Bronchial epithelial cell (primary cell): ENCODE measurements around the gene KIAA1958. TPM values are rescaled to one million over a fixed set of nuclear protein-coding genes. Genes with fewer than 3 reads are reported as not detected.
"Not testable (repeated sequence)": the region's sequence is repeated elsewhere in the genome, so short reads cannot be mapped to it uniquely, and the experiment has no call there.

Source experiments
- DNase-seq: peaks from one replicate; pipeline ENCODE4 v3.0.0-alpha.2; 2010; ENCODE audit warnings: low read depth
- FAIRE-seq: peaks from 2 replicates; lab custom pipeline; 2011; peaks lifted over from hg19 to GRCh38; lab: Jason Lieb, UNC
- H3K27me3 ChIP-seq: 2 replicates; pipeline ENCODE4 v1.5.1; 2011; ENCODE audit warnings: low read length; ENCODE audit not compliant: control insufficient read depth, insufficient read depth
- H3K36me3 ChIP-seq: 2 replicates; pipeline ENCODE4 v1.5.1; 2011; ENCODE audit warnings: low read length; ENCODE audit not compliant: control insufficient read depth, insufficient read depth
- H3K4me3 ChIP-seq: 2 replicates; pipeline ENCODE4 v1.5.1; 2011; ENCODE audit warnings: mild to moderate bottlenecking, low read depth, low read length, control low read depth
- total RNA-seq: library from RNA; depleted of rRNA; stranded (reverse); fragments of >200 nt; gene quantifications from 2 replicates; pipeline ENCODE4 v1.2.1, GENCODE V29; 2014
- TF ChIP-seq, protein P1 (sequence below): IDR thresholded peaks from 2 replicates; pipeline ENCODE4 v1.5.1; 2011; ENCODE audit warnings: mild to moderate bottlenecking, moderate library complexity, low read length, control low read depth, inconsistent platforms; ENCODE audit not compliant: insufficient read depth, severe bottlenecking

KIAA1958 gene
- total RNA-seq, 1 donor from 2014 or later = 1.8 TPM

DNA sequence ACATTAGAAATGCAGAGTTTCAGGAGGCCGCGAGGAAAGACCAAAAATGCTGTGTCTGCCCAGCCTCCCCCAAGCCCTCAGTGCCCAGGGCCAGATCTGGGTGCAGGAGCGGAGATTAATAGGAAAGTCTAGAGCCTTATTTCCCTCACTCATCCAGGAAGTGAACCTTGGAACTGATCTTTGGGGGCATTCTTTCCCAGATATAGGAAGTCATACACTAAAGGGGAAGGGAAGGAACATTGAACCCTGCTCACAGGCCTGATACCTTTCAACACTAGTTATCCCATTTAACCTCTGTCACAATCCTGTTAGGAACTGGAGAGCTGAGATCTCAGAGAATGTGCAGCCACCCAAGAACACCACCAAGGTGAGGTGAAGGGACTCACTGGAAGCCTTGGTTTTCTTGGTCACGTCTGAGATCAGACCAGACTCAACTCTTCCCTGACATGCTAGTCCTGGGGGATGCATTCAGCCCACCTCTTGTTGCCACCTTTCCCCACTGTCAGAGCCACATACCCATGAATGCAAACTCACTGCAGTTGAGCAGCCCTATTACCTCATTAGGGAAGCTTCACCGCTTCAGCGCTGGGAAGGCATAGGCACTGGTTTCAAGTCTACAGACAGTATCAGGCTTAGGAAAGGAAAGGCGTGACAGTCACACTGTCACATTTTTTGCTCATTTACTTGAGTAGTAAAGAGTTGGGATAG, 95.0 kb downstream of the KIAA1958 start:
- TF ChIP-seq, protein P1, sequence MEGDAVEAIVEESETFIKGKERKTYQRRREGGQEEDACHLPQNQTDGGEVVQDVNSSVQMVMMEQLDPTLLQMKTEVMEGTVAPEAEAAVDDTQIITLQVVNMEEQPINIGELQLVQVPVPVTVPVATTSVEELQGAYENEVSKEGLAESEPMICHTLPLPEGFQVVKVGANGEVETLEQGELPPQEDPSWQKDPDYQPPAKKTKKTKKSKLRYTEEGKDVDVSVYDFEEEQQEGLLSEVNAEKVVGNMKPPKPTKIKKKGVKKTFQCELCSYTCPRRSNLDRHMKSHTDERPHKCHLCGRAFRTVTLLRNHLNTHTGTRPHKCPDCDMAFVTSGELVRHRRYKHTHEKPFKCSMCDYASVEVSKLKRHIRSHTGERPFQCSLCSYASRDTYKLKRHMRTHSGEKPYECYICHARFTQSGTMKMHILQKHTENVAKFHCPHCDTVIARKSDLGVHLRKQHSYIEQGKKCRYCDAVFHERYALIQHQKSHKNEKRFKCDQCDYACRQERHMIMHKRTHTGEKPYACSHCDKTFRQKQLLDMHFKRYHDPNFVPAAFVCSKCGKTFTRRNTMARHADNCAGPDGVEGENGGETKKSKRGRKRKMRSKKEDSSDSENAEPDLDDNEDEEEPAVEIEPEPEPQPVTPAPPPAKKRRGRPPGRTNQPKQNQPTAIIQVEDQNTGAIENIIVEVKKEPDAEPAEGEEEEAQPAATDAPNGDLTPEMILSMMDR = no peak
- no peaks in the 10 kb centered on the region for H3K27me3 ChIP-seq
- DNase-seq (no peak), FAIRE-seq (no peak)
- H3K4me3 ChIP-seq = no peak overlapping the region
- H3K36me3 ChIP-seq = no peaks in the 10 kb centered on the region

DNA sequence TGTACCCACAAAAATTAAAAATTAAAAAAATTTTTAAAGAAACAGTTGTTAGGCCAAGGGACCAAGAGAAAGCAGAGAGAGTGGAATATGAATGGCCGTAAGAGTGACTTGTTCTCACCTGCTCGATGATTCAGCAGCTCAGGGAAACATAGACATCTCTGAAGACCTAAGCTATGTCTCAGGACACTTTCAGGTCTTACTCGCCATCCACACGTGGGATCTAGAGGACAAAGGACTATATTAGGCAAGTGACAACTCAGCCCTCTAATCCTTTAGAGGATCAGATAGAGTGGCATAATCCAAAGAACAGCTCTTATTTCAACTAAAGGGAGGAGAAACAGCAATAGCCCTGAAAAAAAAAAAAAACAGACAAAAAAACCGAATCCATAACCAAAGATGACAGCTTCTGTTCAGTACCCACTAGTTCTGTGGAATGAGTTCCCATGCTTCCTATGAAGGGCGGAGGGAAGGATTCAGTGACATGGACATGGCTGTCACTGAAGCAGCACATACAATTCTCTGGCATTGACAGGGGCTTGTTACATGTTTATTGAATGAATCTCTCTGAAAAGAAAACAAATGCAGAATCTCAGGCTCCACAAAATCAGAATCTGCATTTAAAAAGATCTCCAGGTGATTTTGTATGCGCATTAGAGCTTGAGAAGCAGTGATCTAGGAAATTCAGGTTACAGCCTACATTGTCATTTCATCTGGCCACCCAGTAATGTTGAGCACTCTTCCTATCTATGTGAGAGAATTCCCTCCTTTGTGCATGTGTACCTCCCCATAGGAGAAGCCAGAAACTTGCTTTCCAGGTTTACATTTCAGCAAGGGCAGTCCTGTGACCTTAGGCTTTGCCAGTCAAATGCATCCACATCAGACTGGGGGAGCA, 96.0 kb downstream of the KIAA1958 start:
- DNase-seq = peak; percentile 70
- TF ChIP-seq, protein P1 = no peak
- no peak for FAIRE-seq
- no peaks in the 10 kb centered on the region for H3K36me3 ChIP-seq
- no peaks in the 10 kb centered on the region for H3K27me3 ChIP-seq
- no peak overlapping the region for H3K4me3 ChIP-seq

DNA sequence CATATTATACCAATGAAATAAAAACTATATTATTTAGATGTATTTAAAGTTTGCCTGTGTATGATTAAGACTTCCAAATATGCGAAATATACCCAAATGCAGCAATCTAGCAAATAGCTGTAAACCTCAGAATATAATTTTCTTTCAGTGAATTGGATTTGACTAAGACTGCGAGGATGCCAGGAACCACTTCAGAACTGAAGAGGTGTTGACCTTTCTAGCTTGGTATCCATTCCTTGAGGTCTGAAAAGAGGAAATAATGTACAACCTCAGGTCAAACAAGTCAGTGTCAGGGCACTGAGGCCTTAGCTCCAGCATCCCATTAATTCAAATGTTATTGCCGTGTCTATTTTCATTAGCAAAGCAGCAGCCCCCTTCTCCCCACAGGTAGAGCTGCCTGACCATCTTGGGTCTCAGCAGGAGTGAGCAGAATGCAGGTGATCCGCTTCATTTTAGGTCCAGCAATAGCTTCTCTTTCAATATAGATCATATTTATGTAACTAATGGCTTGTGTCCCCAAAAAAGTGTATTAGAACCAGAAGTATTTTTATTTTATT, 100.0 kb downstream of the KIAA1958 start:
- FAIRE-seq (no peak), DNase-seq (no peak)
- Histone ChIP-seq H3K4me3 (no peak overlapping the region), H3K36me3 (no peaks in the 10 kb centered on the region), H3K27me3 (no peaks in the 10 kb centered on the region)
- TF ChIP-seq, protein P1 = no peak

DNA sequence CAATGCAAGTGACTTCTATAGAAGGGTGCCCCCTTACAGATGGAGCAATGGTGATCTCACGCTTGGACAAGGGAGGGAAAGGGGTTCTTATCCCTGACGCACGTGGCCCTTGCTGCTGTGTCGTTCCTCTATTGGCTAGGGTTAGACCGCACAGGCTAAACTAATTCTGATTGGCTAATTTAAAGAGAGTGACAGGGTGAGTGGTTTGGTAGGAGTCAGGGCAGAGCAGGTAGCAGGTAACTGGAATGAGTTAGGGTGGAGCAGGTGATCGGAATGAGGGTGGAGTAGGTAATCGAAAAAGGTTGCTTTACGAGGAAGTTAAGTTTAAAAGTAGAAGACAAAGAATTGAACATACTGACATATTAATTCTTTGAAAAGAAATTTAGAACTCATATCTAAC, 105.2 kb downstream of the KIAA1958 start:
- DNase-seq, H3K27me3 ChIP-seq, H3K4me3 ChIP-seq, H3K36me3 ChIP-seq, FAIRE-seq: not testable (repeated sequence)

DNA sequence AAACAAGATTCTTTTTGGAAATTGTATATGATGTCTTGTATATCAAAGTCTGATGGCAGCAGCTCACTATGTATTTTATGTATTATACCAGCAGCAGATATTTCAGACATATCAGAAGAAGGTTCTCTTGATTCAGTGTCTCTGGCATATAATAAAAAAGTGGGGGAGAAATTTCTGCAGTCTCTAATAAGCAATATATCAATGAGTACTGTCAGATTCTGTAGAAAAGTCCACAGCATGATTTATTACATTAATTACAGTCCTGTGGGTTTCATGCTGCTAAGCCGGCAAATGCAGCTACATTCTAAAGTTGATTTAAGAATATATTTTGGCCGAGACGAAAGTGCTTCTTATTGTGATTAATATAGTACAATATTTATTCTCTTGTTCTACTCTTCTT, 113.1 kb downstream of the KIAA1958 start:
- H3K27me3 ChIP-seq = no peaks in the 10 kb centered on the region
- TF ChIP-seq, protein P1 = no peak
- FAIRE-seq (no peak), DNase-seq (no peak)
- no peaks in the 10 kb centered on the region for H3K36me3 ChIP-seq
- no peak overlapping the region for H3K4me3 ChIP-seq

DNA sequence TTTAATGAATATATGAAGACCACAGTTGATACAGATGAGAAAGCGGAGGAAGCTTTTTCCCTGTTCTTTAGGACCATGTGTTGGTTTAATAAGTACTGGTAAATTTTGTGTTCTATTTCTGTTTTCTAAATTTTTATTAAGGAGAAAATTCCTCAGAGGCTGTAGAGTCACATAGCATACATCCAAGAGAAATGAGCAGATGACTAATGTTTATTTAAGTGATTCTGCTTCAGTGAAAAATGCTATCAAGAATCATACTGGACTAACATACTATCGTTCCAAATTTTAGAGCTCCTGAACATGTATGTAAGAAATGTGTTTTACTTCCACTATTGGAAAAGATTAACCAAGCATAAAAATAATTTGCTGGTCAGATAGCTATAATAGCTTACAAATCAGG, 115.0 kb downstream of the KIAA1958 start:
- no peaks in the 10 kb centered on the region for H3K36me3 ChIP-seq
- peak; percentile 65 for DNase-seq
- no peaks in the 10 kb centered on the region for H3K27me3 ChIP-seq
- FAIRE-seq = no peak
- H3K4me3 ChIP-seq = no peak overlapping the region
- TF ChIP-seq, protein P1 = no peak
